ES-I3 (cell line): Measurements from ENCODE around the gene PALLD.

Experiments
- H3K36me3 ChIP-seq: 2 replicates; pipeline ENCODE4 v1.6.1; 2013; ENCODE audit warnings: mild to moderate bottlenecking, low read length, control low read depth, moderate library complexity; ENCODE audit not compliant: insufficient read depth
- H3K4me1 ChIP-seq: 2 replicates; pipeline ENCODE4 v1.6.1; 2013; ENCODE audit warnings: mild to moderate bottlenecking, control low read depth, low read length; ENCODE audit not compliant: insufficient read depth
- H3K9ac ChIP-seq: 2 replicates; pipeline ENCODE4 v1.6.1; 2013; ENCODE audit warnings: low read depth, mild to moderate bottlenecking, low read length, moderate library complexity
- H3K9me3 ChIP-seq: 2 replicates; pipeline ENCODE4 v1.6.1; 2013; ENCODE audit warnings: mild to moderate bottlenecking, low read length, moderate library complexity; ENCODE audit not compliant: control insufficient read depth, insufficient read depth

PALLD gene

DNA sequence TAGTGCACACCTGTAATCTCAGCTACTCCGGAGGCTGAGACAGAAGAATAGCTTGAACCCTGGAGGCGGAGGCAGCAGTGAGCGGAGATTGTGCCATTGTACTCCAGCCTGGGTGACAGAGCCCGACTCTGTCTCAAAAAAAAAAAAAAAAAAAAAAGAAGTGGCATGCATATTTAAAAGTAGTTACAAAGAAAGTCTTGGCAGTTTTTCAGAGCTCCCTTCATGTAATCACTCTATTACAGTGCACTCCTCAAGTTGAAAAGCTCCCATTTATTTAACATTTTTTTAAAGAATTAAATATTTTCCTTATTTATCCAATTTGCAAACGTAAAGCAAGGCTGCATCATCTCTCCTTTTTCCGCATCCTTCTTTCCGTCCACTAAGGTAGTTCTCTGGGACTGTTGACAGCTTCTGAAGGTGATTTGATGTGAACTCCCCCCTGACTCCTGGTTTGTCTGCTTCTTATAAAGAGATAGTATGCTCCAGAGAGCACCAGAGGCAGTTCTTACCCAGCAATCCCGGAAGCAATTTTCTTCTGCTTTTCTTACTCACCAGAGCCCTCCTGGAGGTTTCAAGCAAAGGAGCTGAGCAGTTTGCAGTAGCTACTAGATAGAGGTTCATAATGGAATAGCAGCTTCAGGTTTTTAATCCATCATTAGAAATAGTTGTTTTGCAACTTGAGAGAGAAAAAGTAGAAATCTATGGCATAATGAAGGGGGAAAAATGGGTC is 151.0 kb downstream of the PALLD start:
- Histone ChIP-seq H3K9ac (0 out of 2 replicates have a peak overlapping the region, but pooled peaks have one; percentile 4), H3K9me3 (no peaks in the 10 kb centered on the region), H3K4me1 (peaks cover 35% of the 10 kb centered on the region), H3K36me3 (no peaks in the 10 kb centered on the region)

DNA sequence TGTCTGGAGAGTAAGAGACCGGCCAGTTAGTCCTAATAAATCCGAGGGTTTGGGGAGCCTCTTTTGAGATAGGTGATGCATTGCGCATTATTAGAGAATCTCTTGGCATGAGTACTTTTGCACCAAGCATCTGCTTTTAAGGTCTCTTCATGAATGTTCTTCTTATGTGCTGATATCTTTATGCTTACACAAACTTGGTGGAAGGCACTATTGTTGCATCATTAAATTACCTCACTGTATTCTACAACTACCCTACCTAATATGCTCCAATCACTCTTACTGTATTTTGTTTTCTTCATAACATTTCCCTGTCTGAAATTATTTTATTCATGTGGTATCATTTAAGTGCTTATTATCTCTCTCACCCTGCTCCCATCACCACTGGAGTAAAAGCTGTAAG is 151.6 kb downstream of the PALLD start:
- H3K9me3 ChIP-seq: no peaks in the 10 kb centered on the region
- H3K36me3 ChIP-seq: no peaks in the 10 kb centered on the region
- H3K9ac ChIP-seq: no peak overlapping the region
- H3K4me1 ChIP-seq: peaks cover 37% of the 10 kb centered on the region

DNA sequence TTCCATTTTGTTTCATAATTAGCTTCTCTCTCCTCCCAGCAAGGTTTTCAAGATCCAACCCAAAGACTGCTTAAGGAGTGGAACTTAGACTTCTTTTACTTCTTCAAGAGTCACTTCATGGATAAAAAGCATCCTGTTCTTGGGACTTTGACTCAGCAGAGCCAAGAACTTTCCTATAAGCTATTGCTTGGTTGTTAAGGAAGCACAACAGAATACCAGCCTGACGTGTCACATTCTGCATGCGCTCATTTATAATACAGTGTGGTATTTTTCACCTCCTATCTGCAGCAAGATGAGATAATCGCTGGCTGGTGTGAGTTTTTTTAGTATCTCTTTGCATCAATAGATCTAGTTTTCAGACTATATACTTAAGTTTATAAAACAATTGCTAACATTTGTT is 152.1 kb downstream of the PALLD start:
- no peak overlapping the region for H3K9ac ChIP-seq
- H3K9me3 ChIP-seq: no peaks in the 10 kb centered on the region
- peaks cover 38% of the 10 kb centered on the region for H3K4me1 ChIP-seq

DNA sequence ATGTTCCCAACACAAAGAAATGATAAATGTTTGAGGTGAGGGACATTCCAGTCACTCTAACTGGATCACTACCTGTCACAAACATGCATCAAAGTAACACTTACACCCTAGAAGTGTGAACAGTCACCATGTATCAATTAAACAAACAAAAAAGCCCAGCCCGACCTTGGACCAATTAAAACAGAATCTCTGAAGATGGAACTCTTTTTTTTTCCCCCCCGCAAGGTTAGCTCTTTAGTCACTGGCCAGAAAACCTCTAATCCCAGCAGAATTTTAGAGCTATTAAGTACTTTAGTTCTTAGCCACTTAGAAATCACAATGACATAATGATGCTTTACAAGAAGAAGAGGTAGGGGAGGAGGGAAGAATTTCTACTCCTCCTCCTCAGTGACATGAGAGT is 154.5 kb downstream of the PALLD start:
- no peak overlapping the region for H3K9ac ChIP-seq

More for the DNA sequence above, 152.1 kb downstream of the PALLD start:
- H3K36me3 ChIP-seq: no peaks in the 10 kb centered on the region

DNA sequence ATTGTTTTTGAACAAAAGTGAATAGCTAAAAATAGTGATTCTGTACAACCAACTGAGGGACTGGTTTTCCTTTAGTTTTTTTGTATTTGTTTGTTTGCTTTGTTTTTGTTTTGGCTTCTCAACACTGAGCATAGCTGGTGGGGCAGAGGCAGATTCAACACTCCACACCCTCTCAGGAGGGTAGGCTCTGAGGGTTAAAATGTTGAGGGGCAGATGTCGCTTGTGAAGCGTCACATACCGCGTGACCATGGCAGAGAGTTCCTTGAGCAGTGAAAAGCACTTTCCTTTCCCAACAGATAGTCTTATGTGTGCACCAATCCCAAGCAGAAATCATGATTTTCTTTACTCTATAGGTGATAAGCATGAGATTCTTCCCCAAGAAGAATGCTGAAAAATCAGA is 155.0 kb downstream of the PALLD start:
- H3K4me1 ChIP-seq: peaks cover 52% of the 10 kb centered on the region
- no peaks in the 10 kb centered on the region for H3K9me3 ChIP-seq
- no peaks in the 10 kb centered on the region for H3K36me3 ChIP-seq
- no peak overlapping the region for H3K9ac ChIP-seq

More for the DNA sequence above, 154.5 kb downstream of the PALLD start:
- H3K4me1 ChIP-seq: peaks cover 52% of the 10 kb centered on the region
- H3K36me3 ChIP-seq: no peaks in the 10 kb centered on the region
- H3K9me3 ChIP-seq: no peaks in the 10 kb centered on the region

DNA sequence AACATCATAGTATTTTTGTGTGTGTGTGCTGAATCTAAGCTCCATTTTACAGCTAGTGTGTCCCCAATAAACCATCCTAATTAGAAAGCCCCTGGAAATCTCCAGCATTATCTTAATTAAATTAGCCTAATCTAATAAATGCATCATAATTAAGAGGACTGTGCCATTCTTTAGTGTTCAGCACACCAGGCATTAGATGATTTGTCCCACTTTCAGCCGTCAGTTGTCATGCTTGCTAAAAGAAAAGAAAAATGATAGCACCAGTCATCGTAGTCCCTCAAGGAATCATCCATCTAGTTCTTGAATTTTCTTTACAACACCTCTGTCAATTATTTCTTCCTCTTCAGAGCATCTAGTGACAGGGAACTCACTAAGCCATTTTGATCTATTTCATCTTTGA is 155.9 kb downstream of the PALLD start:
- no peak overlapping the region for H3K9ac ChIP-seq

DNA sequence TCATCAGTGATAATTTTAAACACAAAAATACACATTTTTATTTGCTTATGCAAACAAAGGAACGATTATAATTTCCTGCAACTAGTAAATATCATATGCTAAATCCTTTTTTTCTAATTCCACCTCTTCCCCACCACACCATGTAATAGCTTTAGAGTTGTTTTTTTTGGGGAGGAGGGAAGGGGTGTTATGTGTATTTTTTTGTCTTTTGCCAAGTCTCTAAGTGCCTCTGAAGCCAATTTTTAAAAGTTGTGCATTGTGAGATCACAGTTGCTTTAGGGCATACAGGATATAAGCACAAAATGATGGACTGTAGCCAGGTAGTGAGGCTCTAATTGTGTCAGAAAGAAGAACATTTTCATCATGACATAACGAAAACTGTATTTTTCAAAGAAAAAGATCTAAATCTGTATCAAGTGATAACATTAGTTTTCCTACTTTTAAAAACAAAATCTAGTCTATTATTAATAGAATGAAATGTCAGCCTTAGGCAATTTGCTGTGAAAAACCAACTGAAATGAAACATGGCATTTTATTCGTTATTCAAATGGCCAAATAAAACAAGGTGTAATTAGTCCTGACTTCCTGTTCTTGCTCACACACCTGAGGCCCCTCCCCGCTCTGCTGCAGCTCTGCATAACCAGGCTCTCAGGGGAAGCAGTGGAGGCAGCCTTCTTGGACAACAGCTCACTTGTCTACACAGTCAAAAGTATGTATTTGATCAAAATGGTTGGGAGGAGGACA is 157.4 kb downstream of the PALLD start:
- Histone ChIP-seq H3K9me3 (no peaks in the 10 kb centered on the region), H3K36me3 (no peaks in the 10 kb centered on the region; the same call in 1 of the 2 replicates), H3K4me1 (peaks cover 40% of the 10 kb centered on the region), H3K9ac (no peak overlapping the region)

More for the DNA sequence above, 155.9 kb downstream of the PALLD start:
- Histone ChIP-seq H3K36me3 (no peaks in the 10 kb centered on the region; the same call in 1 of the 2 replicates), H3K4me1 (peaks cover 50% of the 10 kb centered on the region), H3K9me3 (no peaks in the 10 kb centered on the region)

DNA sequence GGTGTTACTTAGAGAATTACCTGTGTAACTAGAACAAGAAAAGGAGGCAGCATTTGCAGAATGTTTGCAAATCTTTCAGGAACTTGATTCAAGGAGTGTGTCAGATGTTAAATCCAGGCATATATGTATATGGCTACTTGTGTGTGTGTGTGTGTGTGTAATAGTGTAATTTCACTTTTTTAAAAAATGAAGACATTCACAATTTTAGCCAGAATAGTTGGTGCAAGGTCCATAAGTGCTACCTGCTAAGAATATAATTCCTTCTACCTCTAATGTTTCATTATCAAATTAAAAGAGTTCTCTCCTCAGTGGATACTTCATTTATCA is 158.0 kb downstream of the PALLD start:
- H3K9me3 ChIP-seq: no peaks in the 10 kb centered on the region
- H3K9ac ChIP-seq: no peak overlapping the region
- peaks cover 40% of the 10 kb centered on the region for H3K4me1 ChIP-seq
- no peaks in the 10 kb centered on the region; the same call in 1 of the 2 replicates for H3K36me3 ChIP-seq

DNA sequence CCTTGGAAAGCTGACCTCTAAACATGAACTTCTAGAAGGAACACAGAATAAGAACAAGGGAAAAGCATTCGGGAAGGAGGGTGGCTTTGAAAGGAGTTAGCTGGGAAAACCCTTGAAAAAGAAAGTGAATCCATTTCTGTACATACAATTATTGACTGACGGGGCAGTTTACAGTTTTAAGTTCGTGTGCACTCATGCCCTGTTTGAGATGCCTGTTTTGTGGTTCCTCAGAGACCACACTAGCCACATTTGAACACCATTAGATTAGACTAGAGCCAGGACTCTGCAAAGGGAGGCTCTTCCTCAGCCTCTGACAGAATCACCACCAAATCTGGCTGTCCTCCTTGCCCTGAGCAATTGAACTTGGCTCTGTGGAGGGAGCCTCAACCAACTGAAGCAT is 158.3 kb downstream of the PALLD start:
- H3K4me1 ChIP-seq: peaks cover 40% of the 10 kb centered on the region
- no peaks in the 10 kb centered on the region; the same call in 1 of the 2 replicates for H3K36me3 ChIP-seq
- H3K9ac ChIP-seq: no peak overlapping the region
- no peaks in the 10 kb centered on the region for H3K9me3 ChIP-seq

DNA sequence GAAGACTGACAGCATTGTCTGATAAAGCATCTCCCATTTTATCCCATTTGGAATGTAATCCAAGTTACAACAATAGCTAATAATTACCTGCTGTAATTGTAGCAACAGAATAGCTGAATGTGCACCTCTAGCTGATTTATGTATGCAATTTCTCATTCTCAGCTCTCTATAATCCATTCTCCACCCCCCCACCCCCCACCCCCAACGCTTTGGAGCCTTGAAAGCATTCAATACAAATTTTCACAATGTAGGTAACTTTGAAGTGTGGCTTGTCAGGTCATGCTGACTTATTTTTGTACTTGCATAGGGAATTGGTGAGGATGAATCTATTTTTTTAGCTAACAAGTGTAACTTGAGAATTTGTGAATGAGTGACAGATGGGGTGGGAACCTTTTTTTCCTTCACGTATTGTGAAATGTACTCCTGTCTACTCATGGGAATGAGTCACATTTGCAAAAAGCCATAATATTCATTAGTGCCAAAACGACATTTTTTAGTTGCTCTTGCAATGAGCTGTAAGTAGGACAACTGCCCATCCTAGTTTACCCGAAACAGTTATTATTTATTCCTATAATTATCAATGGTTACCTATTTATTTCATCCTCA is 159.3 kb downstream of the PALLD start:
- Histone ChIP-seq H3K9me3 (no peaks in the 10 kb centered on the region), H3K36me3 (no peaks in the 10 kb centered on the region; the same call in 1 of the 2 replicates), H3K4me1 (peaks cover 32% of the 10 kb centered on the region), H3K9ac (no peak overlapping the region)

DNA sequence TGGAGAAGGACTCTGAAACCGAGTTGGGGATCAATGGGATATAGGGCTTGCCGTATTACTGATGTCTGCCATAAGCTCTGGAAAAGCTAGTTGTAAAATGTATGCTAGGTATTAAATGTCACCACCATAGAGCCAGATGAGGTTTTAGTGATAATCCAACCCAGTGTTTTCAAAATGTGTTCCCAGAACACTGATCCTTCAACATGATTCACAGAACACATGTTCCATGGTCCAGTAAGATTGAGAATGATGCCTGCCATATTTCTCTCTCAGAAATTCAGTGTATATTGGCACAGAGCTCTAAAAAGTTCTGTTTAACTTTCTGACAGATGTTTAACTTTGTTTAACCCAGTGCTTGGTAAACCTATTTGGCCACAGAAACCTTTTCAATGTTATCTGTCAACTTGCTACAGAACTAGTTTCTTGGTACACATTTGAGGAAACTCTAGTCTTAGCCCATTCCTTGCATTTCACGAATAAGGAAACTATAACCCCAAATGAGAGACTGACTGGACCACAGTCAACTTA is 160.2 kb downstream of the PALLD start:
- Histone ChIP-seq H3K4me1 (peaks cover 23% of the 10 kb centered on the region), H3K9ac (no peak overlapping the region)

DNA sequence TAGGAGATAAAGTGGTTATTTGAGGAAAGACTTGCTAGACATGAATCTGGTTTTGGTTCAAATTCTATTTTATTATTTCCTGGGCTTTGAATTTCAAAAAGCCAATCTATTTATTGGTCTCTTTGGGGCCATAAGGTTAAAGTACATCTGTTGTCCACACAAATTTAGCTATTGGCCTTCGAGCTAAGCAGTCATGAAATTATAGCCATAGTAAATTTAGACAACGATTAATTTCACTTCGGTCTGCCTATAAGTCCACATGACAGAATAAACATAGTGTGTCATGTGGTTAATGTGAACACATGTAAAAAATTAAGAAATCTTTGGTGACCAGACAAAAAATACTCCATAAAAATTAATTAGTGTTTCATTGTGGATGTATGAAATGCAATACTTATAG is 161.9 kb downstream of the PALLD start:
- H3K4me1 ChIP-seq: peaks cover 15% of the 10 kb centered on the region
- H3K9me3 ChIP-seq: no peaks in the 10 kb centered on the region
- H3K9ac ChIP-seq: no peak overlapping the region
- no peaks in the 10 kb centered on the region; the same call in 1 of the 2 replicates for H3K36me3 ChIP-seq

More for the DNA sequence above, 160.2 kb downstream of the PALLD start:
- Histone ChIP-seq H3K36me3 (no peaks in the 10 kb centered on the region; the same call in 1 of the 2 replicates), H3K9me3 (no peaks in the 10 kb centered on the region)

DNA sequence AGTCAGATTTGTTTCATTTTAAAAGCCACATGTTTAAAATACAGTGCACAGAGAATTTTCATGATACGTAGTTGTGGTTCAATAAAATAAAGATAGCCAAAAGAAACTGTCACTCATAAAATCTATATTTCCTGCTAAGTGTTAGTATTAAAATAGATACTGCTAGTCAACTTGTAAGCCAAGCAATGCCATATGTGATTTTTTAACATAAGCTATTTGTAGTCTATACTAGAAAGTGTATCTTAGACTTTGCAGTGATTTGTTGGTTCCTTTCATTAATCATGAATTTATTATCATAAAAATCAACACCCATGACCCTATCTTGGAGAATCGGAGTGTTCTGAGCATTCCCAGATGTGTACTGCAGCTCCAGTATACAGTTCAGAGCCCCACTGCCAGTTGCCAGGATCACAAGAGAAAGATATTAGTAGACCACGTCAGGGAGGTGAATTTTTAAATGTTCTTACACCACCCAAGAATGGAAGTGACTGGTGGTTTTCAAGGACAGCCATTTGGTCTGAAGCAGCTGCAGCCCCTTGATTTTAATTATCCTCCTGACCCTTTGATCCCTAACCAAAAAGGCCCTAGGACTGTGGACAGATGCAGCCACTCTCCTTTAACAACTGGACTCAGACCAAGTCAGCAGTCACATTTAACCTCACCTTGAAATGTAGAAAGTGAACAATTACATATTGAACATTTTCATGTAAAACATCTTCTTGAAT is 163.1 kb downstream of the PALLD start:
- Histone ChIP-seq H3K36me3 (no peaks in the 10 kb centered on the region; the same call in 1 of the 2 replicates), H3K9ac (no peak overlapping the region), H3K4me1 (peaks cover 4% of the 10 kb centered on the region), H3K9me3 (no peaks in the 10 kb centered on the region)
